Measurements from ENCODE around the gene WDR35.

DNA sequence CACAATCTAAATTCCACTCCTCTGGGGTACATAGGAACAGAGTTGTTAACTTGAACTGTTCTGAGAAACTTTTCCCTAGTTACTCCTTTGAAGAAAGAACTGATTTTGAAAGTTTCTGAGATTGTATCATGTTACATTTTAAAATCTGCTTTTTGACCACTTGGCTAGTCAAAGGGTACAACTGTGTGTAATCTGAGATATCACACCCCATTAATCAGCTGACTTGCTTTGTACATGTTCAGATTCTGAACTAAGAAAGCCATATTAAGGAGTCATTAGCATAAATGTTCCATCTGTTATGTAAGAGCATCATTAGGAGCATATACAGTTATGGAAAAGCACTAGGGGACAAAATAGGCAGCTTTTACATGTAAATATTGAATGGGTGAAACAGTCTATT lies 3.8 kb upstream of the WDR35 start:
- TF ChIP-seq, protein P1, sequence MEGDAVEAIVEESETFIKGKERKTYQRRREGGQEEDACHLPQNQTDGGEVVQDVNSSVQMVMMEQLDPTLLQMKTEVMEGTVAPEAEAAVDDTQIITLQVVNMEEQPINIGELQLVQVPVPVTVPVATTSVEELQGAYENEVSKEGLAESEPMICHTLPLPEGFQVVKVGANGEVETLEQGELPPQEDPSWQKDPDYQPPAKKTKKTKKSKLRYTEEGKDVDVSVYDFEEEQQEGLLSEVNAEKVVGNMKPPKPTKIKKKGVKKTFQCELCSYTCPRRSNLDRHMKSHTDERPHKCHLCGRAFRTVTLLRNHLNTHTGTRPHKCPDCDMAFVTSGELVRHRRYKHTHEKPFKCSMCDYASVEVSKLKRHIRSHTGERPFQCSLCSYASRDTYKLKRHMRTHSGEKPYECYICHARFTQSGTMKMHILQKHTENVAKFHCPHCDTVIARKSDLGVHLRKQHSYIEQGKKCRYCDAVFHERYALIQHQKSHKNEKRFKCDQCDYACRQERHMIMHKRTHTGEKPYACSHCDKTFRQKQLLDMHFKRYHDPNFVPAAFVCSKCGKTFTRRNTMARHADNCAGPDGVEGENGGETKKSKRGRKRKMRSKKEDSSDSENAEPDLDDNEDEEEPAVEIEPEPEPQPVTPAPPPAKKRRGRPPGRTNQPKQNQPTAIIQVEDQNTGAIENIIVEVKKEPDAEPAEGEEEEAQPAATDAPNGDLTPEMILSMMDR (IDR thresholded peaks at IDR 0.05; ENCODE audit: extremely low read depth in 1 of 2, insufficient read depth in 1 of 2, low read depth in 1 of 2, low read length in 2 of 2): no peak
- TF ChIP-seq FOS (IDR thresholded peaks at IDR 0.05; ENCODE audit: borderline replicate concordance, insufficient read depth, low read length): no peak
- TF ChIP-seq POLR2A (IDR thresholded peaks at IDR 0.05; ENCODE audit: low read depth, low read length): no peak
- no peak for TF ChIP-seq EZH2 (IDR thresholded peaks at IDR 0.05; ENCODE audit: borderline replicate concordance, low read depth, low read length, severe bottlenecking)
- no peak for TF ChIP-seq MAX (IDR thresholded peaks at IDR 0.05; ENCODE audit: insufficient read depth, insufficient read length)
- TF ChIP-seq POLR2AphosphoS5 (IDR thresholded peaks at IDR 0.05; ENCODE audit: insufficient read depth, low read depth, low read length): no peak
